ENCODE measurements around the gene MLLT1. TPM values are rescaled to one million over a fixed set of nuclear protein-coding genes. Genes with fewer than 3 reads are reported as not detected.

The MLLT1 gene
- total RNA-seq, 2 donors from 2014 or later: 27.1 to 30.3 TPM

DNA sequence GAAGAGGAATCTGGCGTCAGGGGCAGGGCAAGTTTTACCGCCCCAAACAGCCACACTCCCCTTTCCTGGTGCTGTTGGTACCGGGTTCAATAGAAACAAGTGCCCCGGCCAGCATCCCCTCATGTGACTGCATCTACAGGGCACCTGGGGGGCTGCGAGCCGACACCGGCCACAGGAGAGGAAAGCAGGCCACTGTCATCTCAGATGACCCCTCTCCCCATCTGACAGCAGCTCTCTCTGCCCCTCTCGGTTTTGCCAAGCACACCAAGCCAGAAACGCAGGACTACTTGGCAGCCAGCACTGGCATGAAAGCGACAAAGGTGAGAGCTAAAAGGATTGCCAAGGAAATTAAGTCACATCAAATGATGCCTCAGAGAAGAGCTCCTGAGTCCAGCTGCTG lies 37.1 kb downstream of the MLLT1 start:
- Mint-ChIP-seq H3K4me3 (no peak overlapping the region), H3K27ac (no peak overlapping the region), H3K27me3 (no peaks in the 10 kb centered on the region), H3K36me3 (ENCODE audit: low read depth) (peaks cover 3% of the 10 kb centered on the region), H3K4me1 (peaks cover 42% of the 10 kb centered on the region)
- H3K9me3 ChIP-seq (ENCODE audit: control insufficient read depth, low read length, poor library complexity, severe bottlenecking): no peaks in the 10 kb centered on the region
- DNase-seq (no peak), ATAC-seq (no peak)

DNA sequence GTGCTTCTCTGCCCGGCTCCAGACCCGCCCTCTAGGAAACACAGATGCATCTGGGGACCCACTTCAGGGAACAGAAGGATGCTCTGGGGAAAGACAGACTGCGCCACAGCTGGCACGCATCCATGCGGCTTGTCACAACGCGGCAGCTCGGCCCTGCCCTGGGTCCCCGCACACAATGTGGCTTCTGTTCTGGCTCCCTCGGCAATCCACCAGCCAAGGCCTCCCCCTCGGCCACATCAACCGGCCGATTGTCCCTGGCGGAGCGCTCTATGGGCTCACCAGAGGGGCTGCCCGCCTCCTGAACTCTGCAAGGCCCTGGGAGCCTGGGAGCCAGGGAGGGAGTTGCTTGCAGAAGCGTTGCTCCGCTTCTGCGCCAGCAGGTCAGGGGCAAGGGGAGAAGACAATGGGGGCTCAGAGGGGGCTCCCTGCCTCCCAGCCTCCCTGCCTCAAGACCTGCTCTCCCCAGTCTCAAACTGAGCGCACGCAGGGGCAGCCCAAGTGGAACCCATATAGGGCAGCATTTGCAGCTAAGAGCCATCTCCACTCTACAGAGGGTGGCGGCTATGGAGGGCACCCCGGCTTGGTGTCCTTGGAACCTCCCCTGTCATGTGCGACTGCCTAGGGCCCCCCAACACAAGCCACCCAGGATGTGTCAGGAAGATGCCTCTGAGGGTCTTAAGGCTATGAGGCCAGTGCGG lies 37.9 kb downstream of the MLLT1 start:
- Mint-ChIP-seq H3K4me3 (no peak overlapping the region), H3K27me3 (no peaks in the 10 kb centered on the region), H3K4me1 (peaks cover 37% of the 10 kb centered on the region), H3K36me3 (ENCODE audit: low read depth) (peaks cover 3% of the 10 kb centered on the region), H3K27ac (peak overlapping the region; percentile 4)
- H3K9me3 ChIP-seq (ENCODE audit: control insufficient read depth, low read length, poor library complexity, severe bottlenecking): no peaks in the 10 kb centered on the region
- DNase-seq (no peak), ATAC-seq (no peak)

DNA sequence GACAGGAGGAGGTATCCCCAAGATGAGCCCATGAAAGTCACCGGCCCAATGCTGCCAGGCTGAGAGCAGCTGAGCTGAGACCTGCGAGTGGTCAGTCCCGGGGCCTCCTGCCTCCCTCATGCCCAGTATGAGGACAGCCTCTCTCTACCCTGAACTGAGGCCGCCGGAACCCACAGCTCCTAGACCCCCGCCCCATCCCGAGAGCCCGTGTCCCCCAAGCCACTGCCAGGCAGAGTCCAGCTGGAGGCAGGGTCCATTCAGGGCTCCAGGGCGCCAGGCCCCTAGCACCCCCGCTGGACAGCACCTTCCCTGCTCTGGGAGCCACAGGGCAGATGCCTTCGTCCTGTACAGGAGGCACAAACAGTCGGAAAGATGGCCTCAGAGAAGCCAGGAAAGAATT lies 38.7 kb downstream of the MLLT1 start:
- no peak for ATAC-seq
- H3K27ac Mint-ChIP-seq: peak overlapping the region; percentile 9
- no peaks in the 10 kb centered on the region for H3K27me3 Mint-ChIP-seq
- H3K36me3 Mint-ChIP-seq (ENCODE audit: low read depth): peaks cover 3% of the 10 kb centered on the region
- H3K9me3 ChIP-seq (ENCODE audit: control insufficient read depth, low read length, poor library complexity, severe bottlenecking): no peaks in the 10 kb centered on the region
- H3K4me3 Mint-ChIP-seq: no peak overlapping the region
- no peak for DNase-seq
- peaks cover 30% of the 10 kb centered on the region for H3K4me1 Mint-ChIP-seq

DNA sequence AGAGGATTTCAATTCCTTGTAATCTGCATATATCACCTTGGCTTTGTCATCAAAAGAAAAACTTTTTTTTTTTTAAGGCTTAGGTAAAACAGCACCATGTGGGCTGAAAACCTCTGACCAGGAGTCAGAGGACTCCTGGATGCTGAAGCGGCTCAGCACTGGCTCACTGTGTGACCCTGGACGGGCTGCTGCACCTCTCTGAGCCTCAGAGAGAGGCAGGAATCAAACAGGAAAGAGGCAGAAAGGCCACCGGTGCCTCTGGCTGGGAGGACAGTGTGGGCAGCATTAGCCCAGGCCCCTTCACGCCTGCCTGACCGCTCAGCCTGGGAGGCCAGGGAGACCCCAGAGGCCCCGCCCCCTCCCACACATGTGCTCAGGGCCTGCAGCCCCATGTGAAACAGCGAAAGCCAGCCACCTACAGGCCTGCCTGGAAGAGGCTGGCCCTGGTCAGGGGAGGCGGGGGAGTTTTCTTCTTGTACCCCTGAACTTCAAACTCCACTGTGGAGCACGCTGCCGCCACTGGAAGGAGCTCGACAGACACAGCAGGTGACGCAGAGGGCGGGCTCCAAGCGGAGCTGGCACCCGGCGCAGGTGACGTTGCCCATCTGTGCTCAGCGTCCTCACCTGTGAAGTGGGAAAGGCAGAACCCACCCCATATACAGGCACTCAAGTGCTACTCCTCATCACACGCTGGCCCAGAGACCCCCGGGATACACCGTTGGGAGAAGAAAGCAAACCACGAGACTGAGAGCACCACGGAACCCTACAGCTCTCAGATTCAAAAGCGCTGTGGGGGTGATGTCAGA lies 39.7 kb downstream of the MLLT1 start:
- Mint-ChIP-seq H3K27me3 (no peaks in the 10 kb centered on the region), H3K27ac (peak overlapping the region; percentile 63), H3K4me3 (peak overlapping the region; percentile 66), H3K36me3 (ENCODE audit: low read depth) (peaks cover 3% of the 10 kb centered on the region), H3K4me1 (peaks cover 31% of the 10 kb centered on the region)
- H3K9me3 ChIP-seq (ENCODE audit: control insufficient read depth, low read length, poor library complexity, severe bottlenecking): no peaks in the 10 kb centered on the region
- no peak for ATAC-seq
- no peak for DNase-seq

DNA sequence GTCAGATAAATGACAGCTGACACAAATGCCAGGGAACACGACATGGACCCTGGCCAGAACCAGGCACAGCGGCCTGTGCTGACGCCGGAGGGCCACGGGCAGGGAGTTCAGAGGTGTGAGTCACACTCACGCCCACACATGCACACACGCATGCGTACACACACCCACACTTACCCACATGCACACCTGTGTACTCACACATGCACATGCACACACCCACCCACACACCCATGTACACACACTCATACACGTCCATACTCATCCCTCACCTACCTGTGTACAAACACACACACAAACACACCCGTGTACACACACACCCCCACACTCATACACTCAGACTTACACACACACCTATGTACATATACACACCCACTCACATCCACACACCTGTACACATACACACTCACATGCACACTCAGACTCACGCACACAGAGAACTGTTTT lies 40.4 kb downstream of the MLLT1 start:
- no peaks in the 10 kb centered on the region for H3K9me3 ChIP-seq (ENCODE audit: control insufficient read depth, low read length, poor library complexity, severe bottlenecking)
- Mint-ChIP-seq H3K4me3 (peak overlapping the region; percentile 66), H3K27me3 (no peaks in the 10 kb centered on the region), H3K27ac (peak overlapping the region; percentile 63), H3K36me3 (ENCODE audit: low read depth) (peaks cover 3% of the 10 kb centered on the region), H3K4me1 (peaks cover 33% of the 10 kb centered on the region)
- no peak for DNase-seq
- ATAC-seq: no peak

DNA sequence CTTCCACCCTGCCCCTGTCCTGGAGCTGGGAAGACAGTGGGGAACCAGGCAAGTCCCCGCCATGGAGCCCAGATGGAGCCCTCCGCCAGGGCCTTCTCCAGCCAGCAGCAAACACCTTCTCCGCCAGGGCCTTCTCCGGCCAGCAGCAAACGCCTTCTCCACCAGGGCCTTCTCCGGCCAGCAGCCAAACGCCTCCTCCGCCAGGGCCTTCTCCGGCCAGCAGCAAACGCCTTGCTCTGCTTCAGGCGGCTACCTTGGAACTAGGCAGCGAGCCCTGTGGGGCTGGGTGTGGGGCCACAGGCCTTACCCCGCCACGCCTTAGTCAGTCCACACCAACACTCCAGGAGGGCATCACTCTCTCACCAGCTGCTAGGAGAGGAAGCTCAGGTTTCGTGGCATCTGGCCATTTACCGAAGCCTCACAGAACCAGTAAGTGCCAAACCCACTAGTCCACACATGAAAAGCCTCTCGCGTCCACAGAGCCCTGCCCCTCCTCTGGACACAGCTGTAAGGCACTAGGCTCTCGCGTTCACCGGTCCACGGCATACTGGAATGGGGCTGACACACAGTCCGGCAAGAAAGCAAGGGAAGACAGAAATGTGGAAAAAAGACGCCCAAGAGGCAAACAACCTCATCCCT lies 41.0 kb downstream of the MLLT1 start:
- Mint-ChIP-seq H3K4me3 (no peak overlapping the region), H3K36me3 (ENCODE audit: low read depth) (peaks cover 3% of the 10 kb centered on the region), H3K4me1 (peaks cover 28% of the 10 kb centered on the region), H3K27me3 (no peaks in the 10 kb centered on the region), H3K27ac (peak overlapping the region; percentile 14)
- no peaks in the 10 kb centered on the region for H3K9me3 ChIP-seq (ENCODE audit: control insufficient read depth, low read length, poor library complexity, severe bottlenecking)
- ATAC-seq (no peak), DNase-seq (no peak)

DNA sequence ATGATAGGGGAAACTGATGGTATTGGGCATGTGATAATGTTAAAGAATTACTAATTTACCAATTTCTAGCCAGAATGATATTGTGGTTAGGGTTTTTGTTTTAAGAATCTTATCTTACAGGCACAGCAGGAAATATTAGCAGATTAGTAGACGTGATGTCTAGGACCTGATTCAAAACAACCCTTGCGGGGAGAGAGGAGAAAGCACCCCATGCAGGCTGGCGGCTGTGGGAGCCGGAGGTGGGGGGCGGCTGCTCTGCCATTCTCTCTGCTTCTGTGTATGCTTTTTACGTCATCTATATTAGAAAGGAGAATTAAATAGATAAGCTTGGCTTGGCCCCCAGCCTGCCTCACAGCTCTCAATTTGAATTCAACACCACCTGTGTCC lies 41.5 kb downstream of the MLLT1 start:
- ATAC-seq: peak; percentile 48
- no peaks in the 10 kb centered on the region for H3K27me3 Mint-ChIP-seq
- no peak overlapping the region for H3K4me3 Mint-ChIP-seq

DNA sequence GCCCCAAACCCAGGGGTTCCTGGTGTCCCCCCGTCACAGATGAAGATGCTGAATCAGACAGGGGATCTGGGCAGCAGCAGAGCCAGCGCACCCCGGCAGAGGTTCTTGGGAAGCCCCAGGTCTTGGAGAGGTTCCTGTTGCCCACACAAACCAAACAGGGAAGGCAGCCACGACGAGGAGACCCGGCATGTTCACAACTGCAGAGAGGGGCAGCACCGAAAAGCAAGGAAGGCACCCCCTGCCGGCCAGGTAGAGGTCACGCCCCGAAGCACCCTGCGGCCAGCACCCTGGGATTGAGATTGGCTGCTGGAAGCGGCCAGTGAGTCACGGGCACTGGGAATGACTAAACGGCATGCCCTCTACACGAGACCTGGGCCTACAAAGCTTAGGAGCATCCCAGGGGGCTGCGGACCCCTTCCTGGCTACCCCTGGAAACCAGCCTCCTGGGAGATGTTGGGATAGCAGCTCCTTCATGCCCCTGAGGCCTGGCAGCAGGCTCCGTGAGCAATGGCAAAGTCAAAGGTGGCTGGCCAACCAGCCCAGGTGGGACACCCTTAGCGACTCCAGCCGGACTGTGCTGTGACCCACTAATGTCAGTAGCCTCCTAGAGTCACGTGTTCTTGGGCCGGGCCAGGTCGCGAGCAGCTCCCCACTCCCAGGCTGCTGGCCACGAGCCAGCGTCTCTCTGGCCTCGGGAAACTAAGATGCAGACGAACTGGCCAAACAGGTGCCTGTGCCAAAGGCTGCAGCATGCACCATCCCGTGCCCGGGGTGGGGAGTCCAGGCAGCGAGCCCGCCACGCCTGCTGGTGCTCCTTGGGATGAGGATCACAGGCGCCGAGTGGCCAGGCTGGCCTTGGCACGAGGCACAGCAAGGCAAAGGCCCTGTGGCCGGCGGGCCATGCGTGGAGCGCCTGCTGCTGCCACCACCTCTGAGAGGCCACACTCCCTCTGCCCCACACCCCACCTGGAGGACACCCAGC lies 43.2 kb downstream of the MLLT1 start:
- Mint-ChIP-seq H3K27ac (peak overlapping the region; percentile 37), H3K4me3 (no peak overlapping the region), H3K4me1 (peaks cover 28% of the 10 kb centered on the region), H3K36me3 (ENCODE audit: low read depth) (peaks cover 3% of the 10 kb centered on the region), H3K27me3 (no peaks in the 10 kb centered on the region)
- ATAC-seq (no peak), DNase-seq (no peak)
- no peaks in the 10 kb centered on the region for H3K9me3 ChIP-seq (ENCODE audit: control insufficient read depth, low read length, poor library complexity, severe bottlenecking)

More for the DNA sequence above, 41.5 kb downstream of the MLLT1 start:
- no peak for DNase-seq
- no peaks in the 10 kb centered on the region for H3K9me3 ChIP-seq (ENCODE audit: control insufficient read depth, low read length, poor library complexity, severe bottlenecking)
- peaks cover 3% of the 10 kb centered on the region for H3K36me3 Mint-ChIP-seq (ENCODE audit: low read depth)
- H3K27ac Mint-ChIP-seq: peak overlapping the region; percentile 14
- H3K4me1 Mint-ChIP-seq: peaks cover 28% of the 10 kb centered on the region

DNA sequence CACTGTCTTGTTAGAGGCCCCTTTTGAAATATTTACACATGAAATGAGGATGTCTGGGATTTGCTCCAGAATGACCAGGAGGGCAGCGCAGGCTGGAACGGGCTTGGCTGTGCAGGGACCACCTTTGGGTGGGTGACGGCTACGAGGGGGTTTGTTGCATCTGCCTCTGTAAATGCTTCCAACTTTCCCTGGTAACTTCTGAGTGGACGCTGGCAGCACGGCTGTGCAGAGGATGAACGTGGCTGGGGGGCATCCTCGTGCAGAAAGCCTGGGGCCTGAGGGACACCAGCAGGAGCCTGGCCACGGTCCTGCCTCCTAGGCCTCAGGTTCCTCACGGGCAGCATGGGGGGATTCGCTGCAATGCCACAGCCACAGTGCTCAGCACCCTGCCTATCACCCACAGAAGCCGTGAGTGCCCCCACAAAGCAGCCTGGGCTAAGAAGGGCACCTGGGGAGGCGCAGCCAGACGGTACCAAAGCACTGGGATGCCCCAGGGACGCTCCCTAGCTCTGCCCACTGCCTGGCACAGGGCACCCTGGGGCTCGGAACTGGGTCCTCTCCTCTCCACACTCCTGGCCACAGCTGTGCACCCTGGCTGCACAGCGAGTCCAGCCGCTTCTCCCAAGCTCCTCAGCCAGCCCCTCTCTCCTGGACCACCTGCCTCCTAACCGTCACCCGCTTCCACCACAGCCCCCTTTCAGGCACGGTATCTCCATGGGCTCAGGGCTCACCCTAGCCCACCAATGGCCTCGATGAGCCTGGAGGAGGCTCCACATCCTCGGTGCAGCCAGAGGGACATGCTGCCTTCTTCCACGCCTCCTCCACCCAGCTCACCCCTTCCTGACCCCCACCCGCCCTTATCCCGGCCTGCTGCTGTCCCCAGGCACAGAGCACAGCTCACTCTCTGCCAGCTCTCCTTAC lies 44.5 kb downstream of the MLLT1 start:
- peaks cover 34% of the 10 kb centered on the region for H3K4me1 Mint-ChIP-seq
- peaks cover 3% of the 10 kb centered on the region for H3K36me3 Mint-ChIP-seq (ENCODE audit: low read depth)
- DNase-seq: no peak

DNA sequence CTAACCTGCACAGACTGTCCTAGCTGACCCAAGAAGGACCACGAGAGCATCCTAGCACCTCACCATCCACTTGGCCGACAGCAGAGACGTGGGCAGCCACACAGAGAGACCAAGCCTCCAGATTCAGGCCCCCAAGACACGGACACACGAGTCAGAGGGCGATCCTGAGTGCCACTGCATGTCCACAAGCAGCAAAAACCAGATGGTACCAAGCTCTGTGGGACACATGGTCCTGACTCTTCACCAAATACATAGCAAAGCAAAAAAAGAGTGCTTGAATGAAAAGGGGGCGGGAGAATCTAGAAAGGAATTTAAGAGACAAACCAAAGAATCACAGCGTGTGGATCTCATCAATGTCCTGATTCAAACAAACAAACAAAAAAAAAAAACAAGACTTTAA lies 45.2 kb downstream of the MLLT1 start:
- no peaks in the 10 kb centered on the region for H3K27me3 Mint-ChIP-seq
- no peak for ATAC-seq
- no peaks in the 10 kb centered on the region for H3K9me3 ChIP-seq (ENCODE audit: control insufficient read depth, low read length, poor library complexity, severe bottlenecking)
- peak overlapping the region; percentile 72 for H3K27ac Mint-ChIP-seq
- DNase-seq: no peak
- H3K36me3 Mint-ChIP-seq (ENCODE audit: low read depth): peaks cover 5% of the 10 kb centered on the region
- no peak overlapping the region for H3K4me3 Mint-ChIP-seq
- peaks cover 32% of the 10 kb centered on the region for H3K4me1 Mint-ChIP-seq

More for the DNA sequence above, 44.5 kb downstream of the MLLT1 start:
- Mint-ChIP-seq H3K27me3 (no peaks in the 10 kb centered on the region), H3K4me3 (peak overlapping the region; percentile 45), H3K27ac (peak overlapping the region; percentile 72)
- ATAC-seq: no peak
- no peaks in the 10 kb centered on the region for H3K9me3 ChIP-seq (ENCODE audit: control insufficient read depth, low read length, poor library complexity, severe bottlenecking)

DNA sequence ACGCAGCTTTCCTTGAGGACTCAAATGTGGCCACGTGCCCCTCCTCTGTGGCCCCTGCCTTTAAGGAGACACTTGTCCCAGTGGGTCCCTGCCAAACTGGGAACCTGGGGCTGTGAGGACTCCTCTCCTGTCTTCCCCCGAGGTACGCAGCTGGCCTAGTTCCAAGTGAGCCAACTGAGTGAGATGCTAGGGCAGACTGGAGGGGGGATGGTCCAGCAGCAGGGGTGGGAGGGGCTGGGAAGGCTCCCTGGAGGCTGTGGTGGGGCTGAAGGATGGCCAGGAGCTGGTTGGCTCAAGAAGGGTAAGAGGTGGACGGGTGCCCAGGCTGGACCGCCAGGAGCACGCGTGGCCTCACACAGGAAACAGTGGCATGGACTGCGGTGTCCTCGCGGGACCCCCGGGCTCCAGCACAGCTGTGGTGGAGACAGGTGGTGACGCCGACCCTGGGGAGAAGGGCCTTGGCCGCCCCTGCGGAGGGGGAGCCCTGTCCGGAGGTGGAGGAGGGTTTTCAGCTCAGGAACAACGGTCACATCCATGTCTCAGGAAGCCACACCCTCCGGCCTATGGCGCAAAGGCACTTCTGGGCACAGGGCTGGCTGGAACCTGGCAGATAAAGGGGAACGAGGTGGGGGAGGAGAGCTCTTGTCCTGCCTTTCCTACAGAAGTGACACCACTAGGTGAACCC lies 45.8 kb downstream of the MLLT1 start:
- no peak overlapping the region for H3K4me3 Mint-ChIP-seq
- H3K27ac Mint-ChIP-seq: peak overlapping the region; percentile 72
- H3K4me1 Mint-ChIP-seq: peaks cover 31% of the 10 kb centered on the region
- ATAC-seq (no peak), DNase-seq (no peak)
- H3K36me3 Mint-ChIP-seq (ENCODE audit: low read depth): peaks cover 4% of the 10 kb centered on the region
- H3K27me3 Mint-ChIP-seq: no peaks in the 10 kb centered on the region
- H3K9me3 ChIP-seq (ENCODE audit: control insufficient read depth, low read length, poor library complexity, severe bottlenecking): no peaks in the 10 kb centered on the region
